ENCODE measurements around the gene TMEM183A. TPM values are rescaled to one million over a fixed set of nuclear protein-coding genes. Genes with fewer than 3 reads are reported as not detected.
A peak's percentile ranks its signal among the peaks of the same experiment; 100 is the strongest.

The TMEM183A gene
- total RNA-seq, result 102 and 139 TPM in 2 replicates

DNA sequence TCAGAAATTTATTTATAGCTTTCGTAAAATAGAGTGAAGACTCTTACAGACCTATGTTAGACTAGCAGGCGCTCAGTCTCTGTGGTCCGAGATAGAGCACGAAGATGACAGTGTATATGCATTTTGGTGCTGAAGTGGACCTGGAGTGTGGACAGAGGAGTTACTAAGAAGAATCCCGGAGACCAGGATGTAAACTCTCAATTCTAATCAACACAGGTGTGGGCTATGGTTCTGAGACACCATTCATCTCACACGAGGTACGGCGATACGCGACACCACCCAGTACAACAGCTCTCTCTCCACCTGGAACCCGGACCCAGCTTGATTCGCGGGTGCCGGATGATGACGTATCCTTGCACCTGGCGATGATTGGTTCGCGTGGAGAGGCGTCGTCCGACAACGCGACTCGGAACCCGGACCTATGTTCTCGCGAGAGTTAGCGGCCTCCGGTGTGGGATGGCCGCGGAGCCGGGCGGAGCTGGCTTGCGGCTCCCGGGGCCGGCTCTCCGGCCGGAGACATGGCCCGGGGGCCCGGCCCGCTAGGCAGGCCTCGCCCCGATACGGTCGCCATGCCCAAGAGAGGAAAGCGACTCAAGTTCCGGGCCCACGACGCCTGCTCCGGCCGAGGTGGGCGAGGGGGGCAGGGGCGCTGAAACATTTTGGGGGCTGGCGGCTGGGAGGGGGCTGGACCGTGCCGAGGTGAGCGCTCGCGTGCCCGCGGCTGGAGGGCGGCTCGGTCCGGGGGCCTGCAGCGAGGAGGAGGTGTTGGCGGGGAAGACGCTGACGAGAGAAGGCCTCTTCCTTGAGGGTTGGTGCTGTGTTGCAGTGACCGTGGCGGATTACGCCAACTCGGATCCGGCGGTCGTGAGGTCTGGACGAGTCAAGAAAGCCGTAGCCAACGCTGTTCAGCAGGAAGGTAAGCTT is at the start of gene TMEM183A:
TSS of gene TMEM183A (plus strand) at position 427 of the 924 bp plus-strand sequence. CDS start at position 519, 92 bp downstream.
- H3K4me3 ChIP-seq (ENCODE audit: low read depth, low read length), result peak within 1 kb of the TSS; percentile 93
- no peak for TF ChIP-seq CTCF (IDR thresholded peaks at IDR 0.05; ENCODE audit: insufficient read depth, low read depth, low read length)
- peak; percentile 97 for DNase-seq (ENCODE audit: low read depth)

DNA sequence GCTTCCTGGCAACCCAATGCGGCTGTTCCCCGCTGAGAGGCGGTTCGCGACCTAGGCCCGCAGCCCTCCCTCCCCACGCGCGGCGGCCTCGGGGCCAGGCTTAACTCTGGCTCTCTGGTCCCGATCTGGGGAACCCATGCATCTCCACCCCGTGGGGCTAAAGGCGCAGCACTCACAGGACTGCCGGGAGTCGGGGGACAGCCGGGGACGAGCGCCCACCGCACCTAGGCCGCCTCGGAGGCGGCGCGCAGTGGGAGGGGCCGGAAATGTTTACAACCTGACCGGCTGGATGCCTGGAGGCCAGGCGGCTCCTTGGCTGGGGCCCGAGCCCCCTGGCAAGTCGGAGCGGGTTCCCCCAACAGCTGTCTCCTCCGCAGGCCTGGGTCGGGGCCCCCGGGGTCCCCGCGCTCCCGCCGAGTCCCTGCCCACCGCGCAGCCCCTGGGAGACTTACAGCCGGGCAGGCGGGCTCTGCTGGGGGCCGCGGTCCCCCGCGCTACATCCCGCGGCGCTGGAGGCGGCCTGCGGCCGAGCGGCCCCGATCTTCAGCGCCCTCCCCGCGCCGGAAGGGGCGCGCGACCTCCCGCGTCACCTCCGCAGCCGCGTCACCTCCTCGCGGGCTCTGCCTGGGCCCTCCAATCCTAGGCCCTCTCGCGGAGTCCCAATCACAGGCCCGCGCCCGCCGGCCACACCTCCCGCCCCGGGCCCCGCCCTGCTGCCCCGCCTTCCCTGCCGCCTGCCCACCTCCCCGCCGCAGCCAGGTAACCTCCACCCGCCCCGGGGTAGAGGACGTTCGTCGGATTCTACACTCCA is 49.2 kb upstream of the TMEM183A start, which contains the start of gene ADIPOR1:
TSS of gene ADIPOR1 (minus strand) at position 580 of the 811 bp plus-strand sequence. CDS start 7,242 bp downstream, outside the sequence.
- DNase-seq (ENCODE audit: low read depth), result peak; percentile 85
- TF ChIP-seq CTCF (IDR thresholded peaks at IDR 0.05; ENCODE audit: insufficient read depth, low read depth, low read length), result no peak
- H3K4me3 ChIP-seq (ENCODE audit: low read depth, low read length), result peak within 1 kb of the TSS; percentile 86

DNA sequence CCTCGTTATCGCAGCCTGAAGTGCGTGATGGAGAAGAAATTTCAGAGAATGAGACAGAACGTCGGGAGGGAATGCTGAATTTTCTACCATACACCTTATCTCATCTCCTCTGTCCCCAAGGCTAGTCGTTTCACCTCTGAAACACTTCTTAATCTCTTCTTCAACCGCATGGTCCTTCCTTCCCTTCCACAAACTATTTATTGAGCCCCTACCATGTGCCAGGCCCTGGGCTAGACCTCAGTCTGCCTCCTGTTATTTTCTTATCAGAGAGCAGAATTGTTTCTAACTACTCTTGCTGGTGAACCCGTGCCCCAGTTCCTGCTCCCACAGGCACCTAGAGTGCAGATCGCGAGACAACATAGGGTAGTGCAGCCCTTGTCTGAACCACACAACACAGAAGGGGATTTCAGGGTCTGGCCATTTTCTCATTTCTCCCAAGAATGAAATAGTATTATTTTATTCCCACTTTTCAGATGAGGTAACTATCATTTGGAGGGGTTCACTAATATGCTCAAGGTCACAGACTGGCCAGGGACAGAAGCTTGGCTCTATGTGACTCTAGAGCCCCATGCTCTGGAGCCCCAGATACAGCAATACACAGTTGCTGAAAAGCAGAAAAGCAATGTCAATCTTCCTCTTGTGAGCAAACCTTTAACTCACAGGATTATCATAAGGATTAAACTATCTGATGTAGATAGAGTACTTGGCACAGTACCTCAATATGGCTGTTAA is 48.5 kb upstream of the TMEM183A start:
- no peak for DNase-seq (ENCODE audit: low read depth)
- TF ChIP-seq CTCF (IDR thresholded peaks at IDR 0.05; ENCODE audit: insufficient read depth, low read depth, low read length), result no peak
- peak overlapping the region; percentile 86 for H3K4me3 ChIP-seq (ENCODE audit: low read depth, low read length)

DNA sequence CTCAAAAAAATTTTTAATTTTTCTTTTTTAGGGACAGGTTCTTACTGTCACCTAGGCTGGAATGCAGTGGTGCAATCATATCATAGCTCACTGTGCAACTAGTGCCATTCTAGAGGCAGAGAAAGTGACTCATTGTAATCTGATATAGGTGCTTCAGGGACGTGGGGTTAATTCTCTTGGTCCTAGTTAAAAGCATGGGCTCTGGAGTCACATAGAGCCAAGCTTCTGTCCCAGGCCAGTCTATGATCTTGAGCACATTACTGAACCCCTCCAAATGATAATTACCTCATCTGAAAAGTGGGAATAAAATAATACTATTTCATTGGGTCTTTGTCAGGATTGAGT is 47.9 kb upstream of the TMEM183A start:
- TF ChIP-seq CTCF (IDR thresholded peaks at IDR 0.05; ENCODE audit: insufficient read depth, low read depth, low read length), result no peak
- no peak overlapping the region for H3K4me3 ChIP-seq (ENCODE audit: low read depth, low read length)
- peak; percentile 29 for DNase-seq (ENCODE audit: low read depth)

DNA sequence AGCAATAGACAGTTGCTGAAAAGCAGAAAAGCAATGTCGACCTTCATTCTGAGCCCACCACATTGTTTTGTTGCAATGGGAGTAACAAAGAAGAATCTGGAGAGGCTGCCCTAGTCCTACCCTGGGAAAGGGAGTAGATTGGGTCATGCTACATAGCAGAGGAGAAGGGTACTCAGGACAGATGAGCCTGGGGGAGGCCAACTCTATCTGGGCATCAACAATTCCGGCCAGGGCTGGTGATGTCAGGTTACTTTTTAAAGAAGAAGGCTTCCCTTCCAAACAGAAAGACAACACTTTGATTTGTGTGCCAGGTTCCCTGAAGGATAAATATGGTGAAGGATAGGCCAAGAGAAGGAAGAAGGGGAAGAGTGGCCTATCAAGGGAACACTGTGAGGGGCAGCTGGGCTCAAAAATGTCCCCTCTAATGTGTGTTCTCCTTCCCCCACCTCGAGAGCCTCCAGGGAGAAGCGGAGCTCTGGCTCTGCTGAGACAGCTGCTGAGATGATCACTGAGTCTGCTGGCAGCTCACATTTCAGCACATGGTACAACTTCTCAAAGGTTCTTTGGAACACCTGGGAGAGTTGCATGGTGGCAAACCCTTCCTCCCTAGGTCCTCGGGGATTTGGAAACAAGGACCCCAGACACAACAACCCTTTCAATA is 45.8 kb upstream of the TMEM183A start:
- no peak for DNase-seq (ENCODE audit: low read depth)

More for the DNA sequence above, 45.8 kb upstream of the TMEM183A start:
- H3K4me3 ChIP-seq (ENCODE audit: low read depth, low read length), result no peak overlapping the region
- no peak for TF ChIP-seq CTCF (IDR thresholded peaks at IDR 0.05; ENCODE audit: insufficient read depth, low read depth, low read length)

Data from fibroblast of villous mesenchyme (primary cell).